ENCODE measurements around the gene ENOX2. TPM values are rescaled to one million over a fixed set of nuclear protein-coding genes. Genes with fewer than 3 reads are reported as not detected.
A peak's percentile ranks its signal among the peaks of the same experiment; 100 is the strongest.

The ENOX2 gene
- total RNA-seq, 6 donors from 2014 or later = 7.3 to 14.8 (median 9.6) TPM

- H3K9me3 ChIP-seq = no peaks in the 10 kb centered on the region
- DNase-seq (no peak), ATAC-seq (ENCODE audit: low FRiP score in 2 of 2) (no peak)
- no peaks in the 10 kb centered on the region for H3K27me3 ChIP-seq
- peaks cover 0 to 3% (median 0%) of the 10 kb centered on the region in 4 donors for H3K36me3 ChIP-seq
- WGBS, 2 donors = 69 to 79% methylated on average over 2 of the region's 2 CpGs
- H3K4me3 ChIP-seq = no peak overlapping the region
- H3K4me1 ChIP-seq = no peaks in the 10 kb centered on the region
- no peak for TF ChIP-seq POLR2A (IDR thresholded peaks at IDR 0.05)
- TF ChIP-seq CTCF (IDR thresholded peaks at IDR 0.05) = no peak
- no peak for TF ChIP-seq POLR2AphosphoS5 (IDR thresholded peaks at IDR 0.05)
- TF ChIP-seq EP300 (IDR thresholded peaks at IDR 0.05) = no peak
- no peak overlapping the region for H3K27ac ChIP-seq
Observed at GRCh38 chrX:130682990-130683389, 220.0 kb downstream of the ENOX2 start.

- ATAC-seq (ENCODE audit: low FRiP score in 2 of 2) (no peak), DNase-seq (no peak)
- TF ChIP-seq EP300 (IDR thresholded peaks at IDR 0.05) = no peak
- no peak for TF ChIP-seq POLR2AphosphoS5 (IDR thresholded peaks at IDR 0.05)
- TF ChIP-seq CTCF (IDR thresholded peaks at IDR 0.05) = no peak
- TF ChIP-seq POLR2A (IDR thresholded peaks at IDR 0.05) = no peak
- no peaks in the 10 kb centered on the region for H3K36me3 ChIP-seq
- H3K4me1 ChIP-seq = no peaks in the 10 kb centered on the region
- 81 to 89% methylated on average over 2 of the region's 2 CpGs for WGBS, 2 donors
- no peaks in the 10 kb centered on the region for H3K9me3 ChIP-seq
- no peaks in the 10 kb centered on the region for H3K27me3 ChIP-seq
- H3K27ac ChIP-seq = no peak overlapping the region
- no peak overlapping the region for H3K4me3 ChIP-seq
Observed at GRCh38 chrX:130680164-130681035, 222.6 kb downstream of the ENOX2 start.

- TF ChIP-seq POLR2A (IDR thresholded peaks at IDR 0.05) = no peak
- no peak for TF ChIP-seq CTCF (IDR thresholded peaks at IDR 0.05)
- TF ChIP-seq POLR2AphosphoS5 (IDR thresholded peaks at IDR 0.05) = no peak
- TF ChIP-seq EP300 (IDR thresholded peaks at IDR 0.05) = no peak
- ATAC-seq (ENCODE audit: low FRiP score in 2 of 2) = no peak
- WGBS, 2 donors = 63 to 73% methylated on average over 2 of the region's 2 CpGs
Observed at GRCh38 chrX:130676861-130677260, 226.1 kb downstream of the ENOX2 start.

DNA sequence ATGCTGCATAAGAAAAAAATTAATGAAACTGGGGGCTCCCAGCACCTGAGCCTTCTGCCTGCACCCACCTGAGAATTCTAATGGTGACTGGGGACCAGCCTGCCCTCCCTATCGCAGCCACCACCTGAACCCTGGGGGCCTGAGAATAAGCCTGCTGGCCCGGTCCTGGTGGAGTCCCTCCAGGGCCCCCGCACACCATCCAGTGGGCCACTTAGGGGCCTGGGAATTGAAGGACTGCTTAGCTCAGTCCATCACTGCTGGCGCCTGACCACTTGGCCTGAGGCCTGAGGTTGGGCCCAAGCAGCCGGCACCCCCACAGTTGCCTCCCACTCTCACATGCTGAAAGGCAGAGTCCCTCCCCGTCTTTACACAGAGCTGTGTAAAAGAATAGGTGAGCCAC, 230.8 kb downstream of the ENOX2 start:
- H3K4me1 ChIP-seq = no peaks in the 10 kb centered on the region
- H3K36me3 ChIP-seq = peaks cover 0 to 4% (median 0%) of the 10 kb centered on the region in 4 donors
- no peaks in the 10 kb centered on the region for H3K27me3 ChIP-seq
- H3K4me3 ChIP-seq = no peak overlapping the region
- WGBS, 2 donors = 80 to 87% methylated on average over 1 to 6 of the region's 6 CpGs
- DNase-seq = peak in 1 of 2 donors; percentile 1
- peak in 1 of 2 donors; percentile 63 for ATAC-seq (ENCODE audit: low FRiP score in 2 of 2)
- TF ChIP-seq POLR2AphosphoS5 (IDR thresholded peaks at IDR 0.05) (no peak), EP300 (IDR thresholded peaks at IDR 0.05) (no peak), POLR2A (IDR thresholded peaks at IDR 0.05) (no peak), CTCF (IDR thresholded peaks at IDR 0.05) (no peak)
- no peaks in the 10 kb centered on the region for H3K9me3 ChIP-seq
- H3K27ac ChIP-seq = no peak overlapping the region

More at GRCh38 chrX:130676861-130677260, 226.1 kb downstream of the ENOX2 start:
- no peaks in the 10 kb centered on the region for H3K9me3 ChIP-seq
- H3K27ac ChIP-seq = no peak overlapping the region
- no peak overlapping the region for H3K4me3 ChIP-seq
- no peaks in the 10 kb centered on the region for H3K36me3 ChIP-seq
- H3K4me1 ChIP-seq = no peaks in the 10 kb centered on the region
- H3K27me3 ChIP-seq = no peaks in the 10 kb centered on the region
- no peak for DNase-seq

Measured in upper lobe of left lung (tissue), 6 donors.